CD4-positive, alpha-beta T cell (primary cell): ENCODE measurements around the gene PEX19. TPM values are rescaled to one million over a fixed set of nuclear protein-coding genes. Genes with fewer than 3 reads are reported as not detected.

Experiments used
- ATAC-seq: fragments of 200-7000 bp; cut with Tn5 transposase; one replicate; pipeline ENCODE4 v1.10.0; 2022; ENCODE audit warnings: mild to moderate bottlenecking; ENCODE audit not compliant: poor library complexity
- CTCF ChIA-PET: fragments of 350-600 bp; sonication (Branson Sonifier 250); formaldehyde crosslinking; loops from one replicate; lab custom pipeline; 2021; ENCODE audit warnings: antibody characterized with exemption, inconsistent platforms; lab: Charles Lee
- POLR2A ChIA-PET: fragments of 350-600 bp; sonication (Branson Sonifier 250); formaldehyde crosslinking; loops from one replicate; lab custom pipeline; 2021; ENCODE audit warnings: antibody characterized with exemption, inconsistent platforms; lab: Charles Lee
- DNase-seq, 14 experiments: peaks; one replicate each; pipeline ENCODE4 v3.0.0-alpha.2; 2013 to 2020; ENCODE audit warnings: mixed read lengths in 2 of 14
- H3K27ac ChIP-seq, 2 donors: one replicate each; pipeline versions ENCODE4 v1.5.1 to v1.7.0; 2013; ENCODE audit warnings: low read length in 2 of 2, low read depth in 1 of 2, mild to moderate bottlenecking in 1 of 2
- H3K27me3 ChIP-seq, 2 experiments: 1 replicate in 1 of 2; 2 replicates in 1 of 2; pipeline versions ENCODE4 v1.6.1 to v1.7.0; 2013; ENCODE audit warnings: low read length in 2 of 2, control low read depth in 1 of 2, mild to moderate bottlenecking in 1 of 2, moderate library complexity in 1 of 2; ENCODE audit not compliant: insufficient read depth in 2 of 2, control insufficient read depth in 1 of 2
- H3K36me3 ChIP-seq: one replicate; pipeline ENCODE4 v1.6.1; 2013; ENCODE audit warnings: low read length, control low read depth; ENCODE audit not compliant: insufficient read depth
- H3K4me1 ChIP-seq: one replicate; pipeline ENCODE4 v1.6.1; 2013; ENCODE audit warnings: low read length, control low read depth; ENCODE audit not compliant: insufficient read depth
- H3K4me3 ChIP-seq: one replicate; pipeline ENCODE4 v1.5.1; 2013; ENCODE audit warnings: mild to moderate bottlenecking, low read length, moderate library complexity
- H3K9me3 ChIP-seq, 2 experiments: 1 replicate in 1 of 2; 2 replicates in 1 of 2; pipeline versions ENCODE4 v1.6.1 to v1.7.0; 2013; ENCODE audit warnings: low read length in 2 of 2, mild to moderate bottlenecking in 2 of 2, control low read depth in 1 of 2, moderate library complexity in 1 of 2; ENCODE audit not compliant: control insufficient read depth in 1 of 2, insufficient read depth in 1 of 2
- H3K27ac Mint-ChIP-seq: one replicate; pipeline ENCODE4 v1.8.0; 2020; ENCODE audit warnings: mixed read lengths
- H3K27me3 Mint-ChIP-seq: one replicate; pipeline ENCODE4 v1.8.0; 2021; ENCODE audit warnings: mixed read lengths
- H3K36me3 Mint-ChIP-seq: one replicate; pipeline ENCODE4 v1.8.0; 2021; ENCODE audit warnings: low read depth, mixed read lengths
- H3K4me1 Mint-ChIP-seq: one replicate; pipeline ENCODE4 v1.8.0; 2021; ENCODE audit warnings: low read depth, mixed read lengths
- H3K4me3 Mint-ChIP-seq: one replicate; pipeline ENCODE4 v1.8.0; 2020; ENCODE audit warnings: mild to moderate bottlenecking, mixed read lengths
- H3K9me3 Mint-ChIP-seq: one replicate; pipeline ENCODE4 v1.8.0; 2020; ENCODE audit warnings: mixed read lengths
- intact Hi-C, 2 experiments: fragments of 100-400 bp; cut with DNase I in 1 of 2; cut with micrococcal nuclease in 1 of 2; formaldehyde crosslinking; loops; one replicate each; pipeline versions ENCODE4 v1.15.1 to v1.9.0; 2023 to 2025; cut with DNase I, micrococcal nuclease
- total RNA-seq, 174 experiments: library from RNA in 2 of 174; stranded (reverse) in 2 of 174; gene quantifications; one replicate each; pipeline ENCODE4 v1.2.3 and lab custom pipeline; 2021 to 2026
- TF ChIP-seq, protein P1 (sequence below): fragments of 200-600 bp; IDR thresholded peaks from one replicate; pipeline ENCODE4 v1.8.0; 2022; ENCODE audit warnings: antibody characterized with exemption, mild to moderate bottlenecking

The PEX19 gene
- total RNA-seq, 2 experiments from 2014 or later = 32.0 to 33.4 TPM

DNA sequence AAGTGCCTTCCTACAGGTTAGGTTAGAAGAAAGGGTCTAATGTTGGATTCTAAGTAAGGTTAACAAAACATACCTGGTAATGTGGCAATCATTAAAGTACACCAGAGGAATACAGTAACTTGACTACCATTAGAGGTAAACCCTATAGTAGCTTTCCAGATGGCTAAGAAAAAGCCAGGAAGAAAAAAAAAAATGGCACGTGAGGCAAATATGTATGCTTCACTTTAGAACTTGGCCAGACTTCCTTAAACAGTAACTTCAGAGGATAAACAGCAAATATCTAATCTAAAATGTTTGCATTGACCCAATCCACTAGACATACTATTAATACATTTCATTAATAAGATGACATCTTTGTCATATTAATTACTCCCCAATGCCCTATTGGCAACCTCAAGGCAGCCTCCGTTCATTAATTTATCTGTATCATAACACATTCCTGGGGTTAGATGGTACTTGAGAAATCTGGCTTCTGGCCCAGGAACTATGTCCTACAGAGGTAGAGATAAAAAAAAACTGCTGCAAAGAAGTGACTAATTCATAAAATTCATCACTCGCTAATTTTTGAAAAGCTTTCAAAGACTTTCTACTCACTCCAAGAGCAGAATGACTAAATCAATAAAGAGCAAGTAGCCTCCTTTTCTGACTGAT lies 28.4 kb downstream of the PEX19 start:
- intact Hi-C loops = no loop called here
- Histone ChIP-seq H3K4me1 (peaks cover 24% of the 10 kb centered on the region), H3K4me3 (no peak overlapping the region), H3K27me3 (no peaks in the 10 kb centered on the region), H3K9me3 (no peaks in the 10 kb centered on the region), H3K27ac (no peak overlapping the region), H3K36me3 (peaks cover 1% of the 10 kb centered on the region)
- no peak for ATAC-seq
- ChIA-PET CTCF (interaction anchor here (0.6 to 1.1 kb wide), 3 partner anchors 35 to 733 kb away, joined by 3 to 4 read pairs (median 3); no protein-coding TSS in a partner anchor), POLR2A (interaction anchor here (0.9 kb wide), 1 partner anchor 16 kb away, joined by 3 read pairs; no protein-coding TSS in a partner anchor)
- DNase-seq = no peak
- peaks cover 61% of the 10 kb centered on the region for H3K4me1 Mint-ChIP-seq
- peak overlapping the region; percentile 75 for H3K27ac Mint-ChIP-seq
- TF ChIP-seq, protein P1, sequence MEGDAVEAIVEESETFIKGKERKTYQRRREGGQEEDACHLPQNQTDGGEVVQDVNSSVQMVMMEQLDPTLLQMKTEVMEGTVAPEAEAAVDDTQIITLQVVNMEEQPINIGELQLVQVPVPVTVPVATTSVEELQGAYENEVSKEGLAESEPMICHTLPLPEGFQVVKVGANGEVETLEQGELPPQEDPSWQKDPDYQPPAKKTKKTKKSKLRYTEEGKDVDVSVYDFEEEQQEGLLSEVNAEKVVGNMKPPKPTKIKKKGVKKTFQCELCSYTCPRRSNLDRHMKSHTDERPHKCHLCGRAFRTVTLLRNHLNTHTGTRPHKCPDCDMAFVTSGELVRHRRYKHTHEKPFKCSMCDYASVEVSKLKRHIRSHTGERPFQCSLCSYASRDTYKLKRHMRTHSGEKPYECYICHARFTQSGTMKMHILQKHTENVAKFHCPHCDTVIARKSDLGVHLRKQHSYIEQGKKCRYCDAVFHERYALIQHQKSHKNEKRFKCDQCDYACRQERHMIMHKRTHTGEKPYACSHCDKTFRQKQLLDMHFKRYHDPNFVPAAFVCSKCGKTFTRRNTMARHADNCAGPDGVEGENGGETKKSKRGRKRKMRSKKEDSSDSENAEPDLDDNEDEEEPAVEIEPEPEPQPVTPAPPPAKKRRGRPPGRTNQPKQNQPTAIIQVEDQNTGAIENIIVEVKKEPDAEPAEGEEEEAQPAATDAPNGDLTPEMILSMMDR = no peak
- no peaks in the 10 kb centered on the region for H3K9me3 Mint-ChIP-seq
- no peak overlapping the region for H3K4me3 Mint-ChIP-seq
- peaks cover 51% of the 10 kb centered on the region for H3K36me3 Mint-ChIP-seq
- no peaks in the 10 kb centered on the region for H3K27me3 Mint-ChIP-seq

DNA sequence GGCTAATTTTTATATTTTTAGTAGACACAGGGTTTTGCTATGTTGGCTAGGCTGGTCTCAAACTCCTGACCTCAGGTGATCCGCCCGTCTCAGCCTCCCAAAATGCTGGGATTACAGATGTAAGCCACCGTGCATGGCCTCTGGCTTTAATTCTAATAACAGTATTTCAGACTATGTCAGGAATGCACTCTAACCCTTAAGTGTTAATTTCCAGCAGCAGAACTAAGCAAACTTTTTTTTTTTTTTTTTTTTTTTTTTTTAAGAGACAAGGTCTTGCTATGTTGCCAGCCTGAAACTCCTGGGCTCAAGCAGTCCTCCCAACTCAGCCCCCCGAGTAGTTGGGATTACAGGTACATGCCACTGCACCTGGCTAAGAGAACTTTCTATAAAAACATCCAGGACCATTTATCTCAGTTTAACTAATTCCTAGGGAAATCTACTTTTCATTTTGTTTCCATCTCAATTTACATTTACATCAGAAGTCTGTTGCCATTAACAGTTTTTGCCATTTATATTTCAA lies 29.1 kb downstream of the PEX19 start:
- Histone ChIP-seq H3K36me3 (peaks cover 5% of the 10 kb centered on the region), H3K9me3 (no peaks in the 10 kb centered on the region), H3K27ac (peak overlapping the region in 1 of 2 donors; percentile 7), H3K27me3 (no peaks in the 10 kb centered on the region), H3K4me1 (peaks cover 20% of the 10 kb centered on the region), H3K4me3 (no peak overlapping the region)
- Mint-ChIP-seq H3K4me1 (peaks cover 58% of the 10 kb centered on the region), H3K36me3 (peaks cover 50% of the 10 kb centered on the region), H3K27me3 (no peaks in the 10 kb centered on the region), H3K27ac (peak overlapping the region; percentile 75), H3K4me3 (no peak overlapping the region), H3K9me3 (no peaks in the 10 kb centered on the region)
- CTCF ChIA-PET = interaction anchor here (0.6 kb wide), 2 partner anchors 734 to 841 kb away, joined by 3 to 7 read pairs; no protein-coding TSS in a partner anchor
- no peak for ATAC-seq
- POLR2A ChIA-PET = no interaction called here
- TF ChIP-seq, protein P1 = no peak
- intact Hi-C loops = no loop called here
- no peak for DNase-seq

DNA sequence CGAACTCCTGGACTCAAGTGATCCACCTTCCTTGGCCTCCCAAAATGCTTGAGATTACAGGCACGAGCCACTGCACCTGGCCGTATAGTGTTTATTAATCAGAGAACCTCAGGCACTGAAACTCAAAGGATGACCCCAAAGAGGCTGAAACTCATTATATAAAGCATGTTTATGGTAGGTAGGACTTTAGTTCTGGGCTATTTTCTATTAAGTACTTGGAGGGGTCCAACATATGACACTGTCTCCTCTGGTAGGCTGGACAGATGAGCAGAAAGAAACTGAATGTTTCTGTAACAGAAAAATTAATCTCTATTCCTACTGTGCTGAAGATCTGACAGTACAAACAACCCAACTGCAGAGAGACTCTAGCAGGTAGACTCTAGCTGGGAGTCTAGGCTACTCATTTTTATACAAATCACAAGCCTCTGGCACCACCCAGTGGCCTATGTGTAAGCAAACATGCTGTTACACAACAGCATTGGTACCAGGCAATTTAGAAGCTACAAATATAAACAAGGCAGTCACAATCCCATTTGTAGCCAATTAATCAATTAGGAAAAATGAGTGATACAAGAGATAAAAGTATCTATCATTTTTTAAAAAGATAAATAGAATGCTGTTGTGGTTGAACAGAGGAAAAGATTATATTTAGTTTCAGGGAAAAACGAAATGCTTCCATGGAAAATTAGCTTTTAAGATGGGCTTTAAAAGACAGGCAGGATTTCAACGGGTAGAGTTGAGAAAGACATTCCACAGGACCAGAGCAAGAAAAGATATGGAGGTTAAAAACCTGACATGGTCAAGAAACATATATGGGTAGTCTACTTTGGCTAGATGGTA lies 33.0 kb downstream of the PEX19 start:
- no peaks in the 10 kb centered on the region for H3K27me3 ChIP-seq
- ChIA-PET POLR2A (interaction anchor here (0.7 to 3.0 kb wide), 6 partner anchors 10 to 205 kb away, joined by 3 to 39 read pairs (median 9); partner anchors contain the start of genes DCAF8 and PEX19), CTCF (interaction anchor here (0.6 to 4.5 kb wide), 31 partner anchors 9 to 329 kb away, joined by 3 to 24 read pairs (median 5); partner anchors contain the start of genes CASQ1, DCAF8 and PEX19)
- ATAC-seq = peak; percentile 100
- no peak overlapping the region for H3K27ac ChIP-seq
- H3K27me3 Mint-ChIP-seq = no peaks in the 10 kb centered on the region
- H3K4me3 Mint-ChIP-seq = no peak overlapping the region
- H3K36me3 ChIP-seq = peaks cover 10% of the 10 kb centered on the region
- no peaks in the 10 kb centered on the region for H3K9me3 ChIP-seq
- peak; percentile 25 to 82 (median 49) for DNase-seq
- TF ChIP-seq, protein P1 = peak; percentile 76
- H3K4me3 ChIP-seq = no peak overlapping the region
- intact Hi-C loops = loop anchor here (1.0 to 5.0 kb wide), 5 partner anchors 35 to 165 kb away; partner anchors contain the start of genes PEA15 (in 1 of the 2) and PEX19 (in 1 of the 2)
- no peaks in the 10 kb centered on the region for H3K9me3 Mint-ChIP-seq
- H3K4me1 ChIP-seq = no peaks in the 10 kb centered on the region
- peaks cover 34% of the 10 kb centered on the region for H3K36me3 Mint-ChIP-seq
- H3K27ac Mint-ChIP-seq = peak overlapping the region; percentile 57
- peaks cover 34% of the 10 kb centered on the region for H3K4me1 Mint-ChIP-seq
